GM13976 (cell line): ENCODE data around the gene TOP3A.

ENCODE experiments used
- DNase-seq: peaks from one replicate; pipeline ENCODE4 v3.0.0; 2012; ENCODE audit warnings: low spot score
- CTCF ChIP-seq: IDR thresholded peaks from 2 replicates; pipeline ENCODE4 v1.5.1; 2012; ENCODE audit warnings: borderline replicate concordance, mild to moderate bottlenecking; ENCODE audit not compliant: insufficient read depth; ENCODE audit errors: extremely low read depth, missing control alignments, control extremely low read depth
- in situ Hi-C: fragments of 300-500 bp; cut with MboI; formaldehyde crosslinking; loops from one replicate; pipeline ENCODE4 v1.12.0; 2022; ENCODE audit warnings: low sequenced_read_pairs, mixed read lengths, inconsistent platforms; ENCODE audit not compliant: unreplicated experiment

Gene TOP3A

GRCh38 chr17:18246109-18246725 is 68.6 kb downstream of the TOP3A start:
- TF ChIP-seq CTCF, result no peak
- no peak for DNase-seq
- in situ Hi-C loops, result no loop called here

GRCh38 chr17:18245038-18245776 is 69.6 kb downstream of the TOP3A start:
- DNase-seq, result no peak
- in situ Hi-C loops, result no loop called here
- no peak for TF ChIP-seq CTCF

GRCh38 chr17:18241229-18241871 is 73.4 kb downstream of the TOP3A start:
- DNase-seq, result no peak
- in situ Hi-C loops, result no loop called here
- no peak for TF ChIP-seq CTCF

GRCh38 chr17:18240449-18240848 is 74.3 kb downstream of the TOP3A start:
- TF ChIP-seq CTCF, result no peak
- no peak for DNase-seq
- in situ Hi-C loops, result no loop called here

- no peak for TF ChIP-seq CTCF
- in situ Hi-C loops, result no loop called here
These were observed 76.5 kb downstream of the TOP3A start for GRCh38 chr17:18238299-18238698.

GRCh38 chr17:18237461-18237860 is 77.3 kb downstream of the TOP3A start:
- no peak for DNase-seq
- in situ Hi-C loops, result no loop called here
- TF ChIP-seq CTCF, result no peak

More at GRCh38 chr17:18238299-18238698, 76.5 kb downstream of the TOP3A start:
- no peak for DNase-seq
